G401.6 (cell line): Measurements from ENCODE around the gene NMRK1.

Experiments
- FAIRE-seq: peaks from 2 replicates; lab custom pipeline; 2012; peaks lifted over from hg19 to GRCh38; lab: Jason Lieb, UNC

Gene NMRK1

DNA sequence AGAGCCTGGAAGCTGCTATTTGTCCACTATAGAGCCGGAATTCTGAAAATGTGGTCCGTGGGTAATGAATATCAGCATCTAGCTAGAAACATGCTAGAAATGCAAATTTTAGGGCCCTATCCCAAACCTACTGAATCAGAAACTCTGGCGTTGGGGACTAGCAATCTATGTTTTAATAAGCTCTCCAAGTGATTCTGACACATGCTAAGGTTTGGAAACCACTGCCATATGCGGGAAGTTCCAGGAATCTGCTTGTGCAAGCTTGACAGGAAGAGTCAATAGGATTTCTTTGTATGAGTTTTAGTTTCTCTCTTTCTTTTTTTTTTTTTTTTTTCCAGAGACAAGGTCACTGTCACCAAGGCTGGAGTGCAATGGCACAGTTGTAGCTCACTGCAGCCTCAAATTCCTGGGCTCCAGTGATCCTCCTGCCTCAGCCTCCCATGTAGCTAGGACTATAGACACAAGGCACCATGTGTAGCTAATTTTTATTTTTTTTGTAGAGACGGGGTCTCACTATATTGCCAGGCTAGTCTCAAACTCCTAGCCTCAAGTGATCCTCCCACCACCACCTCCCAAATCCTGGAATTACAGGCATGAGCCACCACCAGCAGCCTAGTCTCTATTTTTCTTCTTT, 33.5 kb downstream of the NMRK1 start:
- no peak for FAIRE-seq

DNA sequence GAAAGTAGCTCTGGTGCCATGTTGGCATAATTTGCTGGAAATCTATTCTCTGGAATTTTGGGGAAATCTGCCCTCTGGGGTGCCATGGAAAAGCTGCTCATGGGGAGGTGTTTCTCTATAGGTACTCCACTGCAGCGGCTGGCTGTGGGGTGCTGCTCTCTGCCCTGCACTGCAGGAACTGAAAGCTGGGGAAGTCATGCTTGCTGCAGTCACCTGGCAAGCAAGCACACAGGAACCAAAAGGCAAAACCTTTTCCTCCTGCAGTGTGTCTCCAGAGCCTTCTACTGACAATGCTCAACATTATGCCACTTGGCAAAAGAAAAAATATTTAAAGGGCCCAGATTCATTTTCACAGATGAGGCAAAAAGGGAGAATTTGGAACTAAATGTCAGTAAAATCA, 34.1 kb downstream of the NMRK1 start:
- no peak for FAIRE-seq

DNA sequence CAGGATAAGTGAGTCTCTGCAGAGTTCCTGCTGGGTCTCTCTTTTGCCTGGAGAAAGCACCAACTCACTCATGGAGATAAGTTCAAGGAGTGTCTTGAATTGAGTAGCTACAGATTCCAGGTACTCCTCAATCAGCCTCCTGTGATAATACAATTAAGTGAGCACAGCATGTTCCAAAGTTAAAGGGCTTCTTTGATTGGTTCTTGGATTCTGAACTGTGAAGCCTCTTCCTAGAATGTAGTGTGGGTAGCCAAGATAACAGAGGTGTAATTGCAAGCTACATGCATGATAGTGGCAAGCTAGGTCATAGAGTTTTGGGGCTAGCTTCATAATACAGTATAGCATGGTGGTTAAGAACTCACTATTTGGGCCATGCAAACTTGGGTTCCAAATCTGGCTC, 36.7 kb downstream of the NMRK1 start:
- FAIRE-seq: no peak

DNA sequence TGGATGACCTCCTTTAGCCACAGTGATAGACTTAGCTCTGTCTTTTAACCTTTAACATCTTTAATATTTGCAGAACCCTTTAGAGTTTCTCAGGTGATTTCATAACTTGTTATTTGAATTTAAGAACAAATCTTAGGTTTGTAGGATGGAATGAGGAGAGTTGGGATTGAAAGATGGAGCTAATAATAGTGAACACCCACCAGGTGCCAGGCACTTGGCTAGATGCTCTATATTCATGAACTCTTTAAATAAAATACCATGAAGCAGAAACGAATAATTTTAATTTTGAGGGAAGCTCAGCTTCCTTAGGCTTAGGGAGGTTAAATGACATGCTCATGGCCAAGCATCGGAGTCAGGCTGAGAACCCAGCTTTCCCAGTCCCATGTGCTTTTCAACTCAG, 40.4 kb downstream of the NMRK1 start:
- FAIRE-seq: no peak

DNA sequence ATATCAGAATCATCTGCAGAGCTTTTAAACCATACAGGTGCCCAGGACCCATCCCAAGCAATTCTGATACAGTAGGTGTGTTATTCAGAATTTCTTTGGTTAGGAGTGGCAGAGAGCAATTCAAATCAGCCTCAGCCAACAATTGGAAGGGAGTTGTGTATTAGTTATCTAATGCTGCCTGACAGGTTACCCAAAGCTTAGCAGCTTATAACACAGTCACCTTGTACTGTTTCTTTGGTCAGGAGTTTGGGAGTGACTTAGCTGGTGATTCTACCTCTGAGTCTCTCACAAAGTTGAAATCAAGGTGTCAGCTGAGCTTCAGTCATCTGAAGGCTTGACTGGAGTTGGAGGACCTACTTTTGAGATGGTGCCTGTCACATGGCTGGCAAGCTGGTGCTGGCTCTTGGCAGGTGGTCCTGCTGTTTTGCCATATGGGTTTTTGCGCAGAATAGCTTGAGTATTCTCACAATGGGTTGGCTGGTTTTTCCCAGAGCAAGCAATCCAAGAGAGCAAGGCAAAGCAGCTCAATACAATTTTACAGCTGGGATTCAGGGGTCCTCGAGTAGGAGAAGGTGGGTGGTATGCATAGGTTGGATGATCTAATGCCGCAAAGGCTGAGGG, 41.1 kb downstream of the NMRK1 start:
- no peak for FAIRE-seq

DNA sequence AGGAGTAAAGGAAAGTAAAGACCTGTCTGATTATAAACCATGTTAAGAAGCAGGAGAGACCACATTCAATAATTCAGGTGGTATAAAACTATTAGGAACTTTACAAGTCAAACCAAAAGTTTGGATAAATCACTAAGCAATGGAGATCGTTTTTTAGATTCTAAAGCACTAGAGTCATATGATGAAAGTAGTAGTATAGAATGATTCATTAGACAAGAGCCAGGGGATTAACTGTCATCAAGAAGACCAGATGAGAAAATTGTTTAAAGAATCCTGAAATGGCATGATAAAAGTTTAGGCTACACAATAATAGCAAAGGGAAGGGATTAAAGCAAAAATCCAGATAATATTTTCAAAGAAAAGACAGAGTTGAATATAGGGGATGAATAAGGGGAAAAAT, 46.9 kb downstream of the NMRK1 start:
- FAIRE-seq: no peak

DNA sequence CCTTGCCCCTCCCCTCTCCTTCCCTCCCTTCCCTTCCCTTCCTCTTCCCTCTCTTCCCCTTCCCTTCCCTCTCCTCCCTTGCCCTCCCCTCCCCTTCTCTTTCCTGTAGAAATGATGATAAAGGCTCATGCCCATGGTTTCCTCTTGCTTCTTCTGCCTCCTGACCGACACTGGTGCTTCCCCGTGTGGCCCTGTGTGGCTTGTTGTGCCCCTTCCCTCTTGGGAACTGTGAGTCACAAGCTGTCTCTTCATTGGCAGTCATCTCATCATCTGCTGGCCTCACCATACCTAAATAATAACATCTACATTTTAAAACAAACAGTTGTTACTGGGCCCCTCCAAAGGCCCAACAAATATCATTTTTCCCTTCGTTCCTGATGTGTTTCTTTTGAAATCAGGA, 48.2 kb downstream of the NMRK1 start:
- FAIRE-seq: no peak

DNA sequence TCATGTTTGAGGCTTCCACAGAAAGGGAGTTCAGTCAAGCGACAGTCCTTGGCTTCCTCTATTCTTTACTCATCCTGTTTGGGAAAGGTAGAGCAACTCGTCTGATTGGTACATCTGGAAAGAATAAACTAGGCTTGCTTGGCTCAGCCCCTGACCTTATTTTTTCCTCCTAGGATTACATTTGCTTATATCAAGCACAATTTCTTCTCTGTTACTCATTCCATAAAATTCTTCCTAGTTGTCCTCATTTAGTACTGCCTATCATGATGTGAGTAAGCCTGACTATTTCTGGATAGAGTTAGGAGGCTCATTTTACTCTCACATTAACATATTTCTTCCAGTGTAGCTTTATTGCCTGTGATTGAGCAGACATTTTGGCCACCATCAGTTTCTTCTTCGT, 48.9 kb downstream of the NMRK1 start:
- no peak for FAIRE-seq

DNA sequence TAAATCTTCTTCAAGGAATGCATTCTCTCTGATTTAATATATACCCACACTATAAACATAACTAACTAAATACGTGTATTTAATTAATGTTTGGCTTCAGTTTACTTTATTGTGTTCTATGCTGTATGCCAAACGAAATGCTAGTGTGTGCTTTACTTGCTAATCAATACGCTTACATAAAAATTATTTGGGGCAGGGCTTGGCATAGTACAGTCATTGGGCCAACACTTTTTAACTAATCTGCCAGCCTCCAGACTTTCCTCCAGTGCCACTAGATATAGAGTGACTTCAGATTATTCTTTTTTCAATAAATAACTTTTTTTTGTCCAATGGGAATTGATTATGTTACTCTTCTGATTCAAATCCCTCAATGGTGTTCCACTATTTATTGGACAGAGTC, 51.2 kb downstream of the NMRK1 start:
- no peak for FAIRE-seq

DNA sequence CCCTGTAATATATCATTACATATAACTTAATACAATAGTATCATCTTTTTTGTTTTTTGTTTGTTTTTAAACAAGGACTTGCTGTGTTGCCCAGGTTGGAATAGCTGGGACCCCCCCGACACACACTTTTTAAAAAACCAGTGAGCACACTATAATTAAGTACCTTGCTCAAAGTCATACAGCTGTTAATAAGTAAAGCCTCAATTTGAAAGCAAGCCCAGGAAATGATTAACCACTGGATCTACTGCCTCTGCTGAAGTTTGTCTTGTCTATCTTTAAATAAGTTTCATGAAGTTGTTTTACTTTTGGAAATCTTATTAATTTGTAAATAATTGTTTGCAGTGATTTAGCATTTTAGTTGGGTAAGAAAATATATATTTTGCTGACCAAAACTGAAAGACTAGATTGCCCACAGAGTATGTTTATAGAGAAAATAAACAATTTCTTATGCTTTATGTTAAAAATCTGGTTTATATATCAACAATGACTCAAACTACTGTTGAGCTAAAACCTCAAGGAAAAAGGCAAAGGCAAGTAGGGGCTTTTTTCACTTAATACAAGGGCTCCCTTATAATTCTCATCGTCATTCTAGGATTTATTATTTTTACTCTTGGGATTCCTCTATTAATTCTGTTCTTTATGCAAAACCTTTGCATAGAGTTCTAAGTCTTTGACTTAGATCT, 54.0 kb downstream of the NMRK1 start:
- no peak for FAIRE-seq

DNA sequence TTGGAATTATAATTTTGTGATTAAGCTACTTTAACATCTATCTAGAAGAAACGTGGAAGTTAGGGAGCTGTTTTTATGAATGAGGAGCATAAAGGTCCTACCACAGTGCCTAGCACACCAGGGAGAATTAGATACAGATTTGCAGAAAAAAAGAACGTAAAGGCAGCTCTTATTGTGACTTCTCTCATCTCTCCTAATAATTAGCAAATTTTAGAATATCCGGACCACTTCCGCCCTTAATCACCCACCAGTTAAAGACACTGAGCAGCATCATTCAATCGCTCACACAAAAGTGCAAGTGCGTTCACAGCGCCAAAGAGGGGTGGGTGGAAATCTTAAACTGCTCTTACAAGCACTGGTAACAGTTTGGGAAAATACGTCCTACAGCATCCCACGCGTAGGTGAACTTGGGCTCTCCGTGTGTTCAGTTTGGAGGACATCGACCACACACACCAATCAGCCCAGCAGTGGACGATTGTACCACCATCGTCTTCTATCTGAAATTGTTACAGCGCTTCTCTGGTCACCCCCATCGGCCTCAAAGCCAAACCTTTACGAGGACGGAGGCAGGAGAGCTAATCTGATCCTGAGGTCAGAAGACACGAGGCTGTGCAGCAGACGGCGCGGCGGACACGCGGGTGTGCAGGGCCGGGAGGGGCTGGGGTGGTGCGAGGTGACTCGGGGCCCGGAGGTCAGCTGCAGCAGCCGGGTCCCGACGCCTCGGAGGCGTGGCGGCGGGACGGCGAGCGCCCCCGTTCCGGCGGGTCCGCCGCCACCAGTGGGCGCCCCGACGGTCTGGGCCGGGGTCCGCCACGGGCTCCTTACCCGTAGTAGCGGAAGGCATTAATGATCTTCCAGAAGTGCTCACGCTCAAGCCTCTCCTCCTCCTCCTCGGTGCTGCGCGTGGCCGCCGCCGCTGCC, 60.5 kb downstream of the NMRK1 start:
- no peak for FAIRE-seq

DNA sequence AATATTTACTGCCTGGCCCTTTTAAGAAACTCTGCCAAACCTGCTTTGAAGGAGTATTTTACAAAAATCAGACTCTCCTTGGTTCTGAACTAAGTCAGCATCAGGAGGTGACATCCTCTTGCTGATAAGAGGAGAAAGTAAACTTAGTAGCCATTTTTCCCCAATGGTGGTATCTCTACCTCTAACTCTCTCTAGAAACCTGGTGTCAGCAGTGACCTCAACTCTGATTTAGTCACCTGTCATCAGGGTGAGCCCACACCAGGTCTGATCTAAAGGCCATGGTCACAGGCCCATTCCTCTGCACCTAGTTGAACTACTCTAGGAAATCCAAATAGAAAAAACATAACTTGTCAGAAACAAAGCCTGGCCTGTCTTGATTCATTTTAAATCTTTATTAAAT, 64.1 kb downstream of the NMRK1 start:
- FAIRE-seq: no peak

DNA sequence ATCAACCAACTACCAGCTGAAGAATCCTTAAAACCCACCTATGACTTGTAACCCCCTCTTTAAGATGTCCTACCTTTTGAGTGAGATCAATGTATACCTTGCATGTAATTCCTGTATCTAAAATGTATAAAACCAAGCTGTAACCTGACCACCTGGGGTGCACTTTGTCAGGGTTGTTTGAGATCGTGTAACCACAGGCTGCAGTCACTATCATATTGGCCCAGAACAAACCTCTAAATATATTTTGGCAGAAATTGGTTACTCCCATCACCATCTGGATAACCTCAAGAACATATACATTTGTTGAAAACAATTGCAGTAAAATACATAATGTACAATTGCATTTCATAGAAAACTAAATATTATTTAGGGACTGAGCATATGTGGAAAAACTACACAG, 68.3 kb downstream of the NMRK1 start:
- no peak for FAIRE-seq

DNA sequence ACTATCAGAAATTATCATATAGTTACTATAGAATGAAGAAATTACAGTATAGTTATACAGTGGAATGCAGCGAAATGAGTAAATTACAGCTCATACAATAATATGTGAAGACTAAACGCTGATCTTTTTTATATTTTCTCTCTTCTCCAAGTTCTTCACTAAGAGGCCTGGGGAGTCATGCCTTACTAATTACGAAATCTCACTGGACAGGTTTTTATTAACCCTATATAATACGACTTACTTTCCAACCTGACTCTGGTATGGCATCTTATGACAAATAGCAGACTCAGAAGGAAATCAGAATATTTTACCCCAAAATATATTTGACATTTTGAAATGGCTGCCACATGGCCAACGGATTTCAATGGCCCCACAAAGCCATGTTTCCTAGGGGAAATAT, 68.9 kb downstream of the NMRK1 start:
- FAIRE-seq: no peak

DNA sequence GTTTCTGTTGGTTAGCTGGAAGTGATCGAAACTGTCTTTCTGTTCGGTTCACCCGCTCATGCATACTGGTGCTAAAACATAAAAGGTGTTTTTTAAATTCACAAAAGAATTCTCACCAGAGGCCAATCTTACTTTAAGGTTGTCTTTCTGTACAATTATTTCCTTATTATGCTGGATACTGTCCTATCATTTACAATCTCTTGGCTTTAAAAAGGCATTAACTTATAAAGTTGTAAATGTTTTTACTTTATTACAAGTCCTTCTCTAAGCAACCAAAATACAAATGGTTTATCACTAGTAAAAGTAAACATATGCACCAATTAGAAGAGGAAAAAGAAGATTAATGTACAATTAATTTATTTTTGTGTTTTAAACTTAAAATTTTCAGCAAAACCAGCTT, 70.6 kb downstream of the NMRK1 start:
- FAIRE-seq: no peak

DNA sequence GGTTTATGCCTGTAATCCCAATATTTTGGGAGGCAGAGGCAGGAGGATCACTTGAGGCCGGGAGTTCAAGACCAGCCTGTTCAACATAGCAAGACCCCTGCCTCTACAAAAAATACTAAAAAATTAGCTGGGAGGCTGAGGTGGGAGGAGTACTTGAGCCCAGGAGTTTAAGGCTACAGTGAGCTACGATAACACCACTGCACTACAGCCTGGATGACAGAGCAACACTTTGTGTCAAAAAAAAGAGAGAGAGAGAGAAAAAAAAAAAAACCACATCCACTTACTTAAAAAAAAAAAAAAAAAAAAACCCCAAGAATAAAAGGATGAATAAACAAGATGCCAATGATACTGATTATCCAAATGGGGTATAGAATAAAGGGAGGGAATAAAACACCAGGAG, 74.2 kb downstream of the NMRK1 start:
- no peak for FAIRE-seq
